SK-N-MC (cell line): ENCODE data around the gene TOMM7.

ENCODE experiments used
- EZH2 ChIP-seq: fragments of 200-600 bp; sonication (generic); IDR thresholded peaks from one replicate; pipeline ENCODE4 v1.6.1; 2017; ENCODE audit warnings: antibody characterized with exemption
- POLR2AphosphoS5 ChIP-seq: IDR thresholded peaks from 2 replicates; pipeline ENCODE4 v1.6.1; 2012; ENCODE audit warnings: mild to moderate bottlenecking, low read depth, low read length, borderline replicate concordance

DNA sequence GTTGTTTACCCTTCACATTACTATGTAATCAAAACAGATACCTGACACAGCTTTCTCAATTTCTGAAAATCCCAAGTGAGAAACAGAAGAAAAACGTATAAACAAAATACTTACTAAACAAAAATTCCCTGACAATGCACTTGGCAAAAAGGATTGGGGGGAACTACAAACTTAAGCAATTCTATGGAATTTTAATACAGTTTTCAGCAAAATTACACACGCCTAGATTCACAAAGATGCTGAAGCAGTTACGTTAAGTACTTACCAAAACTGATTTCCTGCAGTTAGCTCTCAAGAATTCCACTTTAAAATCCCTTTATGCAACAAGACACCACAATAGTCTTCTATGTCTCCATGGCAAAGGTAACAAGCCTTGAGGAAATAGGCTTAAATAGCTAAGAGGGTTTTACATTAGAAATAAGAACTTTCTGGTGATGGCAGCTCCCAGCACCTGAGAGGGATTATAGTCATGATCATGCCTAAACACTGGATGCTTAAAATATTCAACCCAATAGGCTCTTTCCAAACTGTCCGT, 10.8 kb downstream of the TOMM7 start:
- TF ChIP-seq POLR2AphosphoS5 (no peak), EZH2 (no peak)
